ENCODE data around the gene AJAP1.

DNA sequence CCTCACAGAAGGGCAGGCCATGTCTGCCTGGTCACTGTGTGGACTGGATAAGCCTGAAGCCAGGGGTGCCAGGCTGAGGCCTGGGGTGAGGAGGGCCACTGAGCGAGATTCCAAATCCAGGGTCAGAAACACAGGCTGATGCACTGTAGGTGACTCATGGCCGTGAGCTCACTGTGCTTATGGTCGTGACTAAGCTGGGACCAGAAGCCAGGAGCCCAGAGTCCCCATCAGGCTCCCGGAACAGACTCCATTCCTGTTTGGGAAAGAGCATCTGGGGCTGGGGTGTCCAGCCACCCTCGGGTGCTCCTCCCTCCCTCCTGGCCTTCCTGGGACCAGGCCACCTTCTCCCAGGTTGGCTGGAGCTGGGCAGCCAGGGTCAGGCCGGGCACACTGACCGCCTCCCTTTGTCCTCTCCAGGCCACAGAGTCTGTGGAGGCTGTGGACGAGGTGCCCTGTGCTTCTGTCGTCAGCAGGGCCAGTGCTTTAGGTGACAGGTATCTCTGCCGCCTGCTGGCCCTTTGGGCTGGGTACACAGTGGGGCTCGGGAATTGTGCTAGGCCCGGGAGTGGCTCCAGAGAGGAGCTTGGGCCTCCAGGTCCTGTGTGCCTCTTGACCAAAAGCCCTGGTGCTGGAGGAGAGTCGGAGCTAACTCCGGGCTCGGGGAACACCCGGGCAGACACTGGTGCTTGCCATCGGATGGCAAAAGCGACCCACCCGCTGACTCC lies 36.7 kb downstream of the AJAP1 start:
- TF ChIP-seq, protein P1, sequence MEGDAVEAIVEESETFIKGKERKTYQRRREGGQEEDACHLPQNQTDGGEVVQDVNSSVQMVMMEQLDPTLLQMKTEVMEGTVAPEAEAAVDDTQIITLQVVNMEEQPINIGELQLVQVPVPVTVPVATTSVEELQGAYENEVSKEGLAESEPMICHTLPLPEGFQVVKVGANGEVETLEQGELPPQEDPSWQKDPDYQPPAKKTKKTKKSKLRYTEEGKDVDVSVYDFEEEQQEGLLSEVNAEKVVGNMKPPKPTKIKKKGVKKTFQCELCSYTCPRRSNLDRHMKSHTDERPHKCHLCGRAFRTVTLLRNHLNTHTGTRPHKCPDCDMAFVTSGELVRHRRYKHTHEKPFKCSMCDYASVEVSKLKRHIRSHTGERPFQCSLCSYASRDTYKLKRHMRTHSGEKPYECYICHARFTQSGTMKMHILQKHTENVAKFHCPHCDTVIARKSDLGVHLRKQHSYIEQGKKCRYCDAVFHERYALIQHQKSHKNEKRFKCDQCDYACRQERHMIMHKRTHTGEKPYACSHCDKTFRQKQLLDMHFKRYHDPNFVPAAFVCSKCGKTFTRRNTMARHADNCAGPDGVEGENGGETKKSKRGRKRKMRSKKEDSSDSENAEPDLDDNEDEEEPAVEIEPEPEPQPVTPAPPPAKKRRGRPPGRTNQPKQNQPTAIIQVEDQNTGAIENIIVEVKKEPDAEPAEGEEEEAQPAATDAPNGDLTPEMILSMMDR (IDR thresholded peaks at IDR 0.05; ENCODE audit: low read length), result no peak
- TF ChIP-seq EZH2 (optimal IDR thresholded peaks at IDR 0.05; ENCODE audit: low read depth, low read length) (no peak), EZH2phosphoT487 (IDR thresholded peaks at IDR 0.05; ENCODE audit: low read length) (no peak)

Measured in MM.1S (cell line).